Stimulated activated CD4-positive, alpha-beta T cell treated with anti-CD3 and anti-CD28 coated beads, Interleukin-15, amount 100 ng/mL, for 24 hours (primary cell): Measurements from ENCODE around the gene CCDC57.
"Not testable (repeated sequence)": the region's sequence is repeated elsewhere in the genome, so short reads cannot be mapped to it uniquely, and the experiment has no call there.

Source experiments
- DNase-seq: peaks from one replicate; pipeline ENCODE4 v3.0.0-alpha.2; 2020

Gene CCDC57

DNA sequence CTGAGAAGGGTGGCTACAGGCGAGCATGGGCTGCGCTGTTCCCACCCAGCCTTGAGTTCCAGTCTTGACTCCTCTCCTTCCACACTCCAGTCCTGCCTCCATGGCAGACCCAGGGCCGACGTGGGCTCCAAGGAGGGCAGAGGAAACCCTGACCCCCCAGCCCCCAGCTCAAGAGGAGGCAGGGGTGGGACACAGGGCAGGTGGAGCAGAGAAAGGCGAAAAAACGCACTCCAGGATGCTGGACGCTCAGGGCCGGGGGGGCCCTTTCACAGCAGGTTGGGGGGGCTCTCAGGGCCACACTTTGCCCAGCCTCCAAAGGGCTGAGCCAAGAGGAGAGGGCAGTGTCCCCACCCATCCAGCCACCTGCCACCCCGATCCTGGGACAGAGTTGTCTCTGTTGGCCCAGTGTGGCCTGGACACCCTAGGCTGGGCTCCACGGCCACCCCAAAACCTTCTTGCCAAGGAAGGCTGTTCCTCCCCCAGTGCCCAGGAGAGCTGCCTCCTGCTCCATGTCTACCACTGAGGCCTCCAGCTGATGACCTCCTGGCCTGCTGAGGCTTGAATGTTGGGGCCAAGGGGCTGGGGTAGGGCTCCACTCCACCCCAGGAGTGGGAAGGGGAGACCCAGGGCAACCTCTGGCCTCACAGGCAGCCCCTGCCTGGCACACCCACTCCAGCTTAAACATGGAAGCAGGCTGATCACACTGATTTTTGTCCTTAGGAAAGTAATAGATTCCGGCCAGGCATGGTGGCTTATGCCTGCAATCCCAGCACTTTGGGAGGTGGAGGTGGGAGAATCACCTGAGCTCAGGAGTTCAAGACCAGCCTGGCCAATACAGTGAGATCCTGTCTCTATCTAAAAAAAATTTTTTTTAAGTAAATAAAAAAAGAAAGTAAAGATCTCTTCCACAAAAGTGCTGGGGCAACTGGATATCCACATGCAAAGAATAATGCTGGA lies 7.4 kb upstream of the CCDC57 start:
- no peak for DNase-seq

DNA sequence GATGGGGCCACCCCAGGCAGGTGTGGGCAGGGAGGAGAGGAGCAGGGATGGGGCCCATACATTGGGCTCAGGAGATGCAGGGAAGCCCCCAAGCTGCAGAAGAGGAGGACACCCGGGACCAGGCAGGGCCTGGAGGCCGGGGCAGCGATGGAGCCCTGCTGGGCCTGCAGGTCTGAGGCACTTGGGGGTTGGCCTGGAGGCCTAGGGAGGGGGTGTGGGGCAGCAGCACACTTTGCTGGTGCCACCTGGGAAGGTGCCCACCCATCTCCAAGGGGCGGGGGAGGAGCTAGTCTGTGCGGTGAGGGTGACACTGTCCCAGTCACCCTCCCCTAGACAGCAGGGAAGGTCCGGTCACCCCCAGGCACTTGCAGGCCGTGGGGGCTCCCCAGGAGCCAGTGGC lies 6.4 kb upstream of the CCDC57 start:
- DNase-seq, result no peak

DNA sequence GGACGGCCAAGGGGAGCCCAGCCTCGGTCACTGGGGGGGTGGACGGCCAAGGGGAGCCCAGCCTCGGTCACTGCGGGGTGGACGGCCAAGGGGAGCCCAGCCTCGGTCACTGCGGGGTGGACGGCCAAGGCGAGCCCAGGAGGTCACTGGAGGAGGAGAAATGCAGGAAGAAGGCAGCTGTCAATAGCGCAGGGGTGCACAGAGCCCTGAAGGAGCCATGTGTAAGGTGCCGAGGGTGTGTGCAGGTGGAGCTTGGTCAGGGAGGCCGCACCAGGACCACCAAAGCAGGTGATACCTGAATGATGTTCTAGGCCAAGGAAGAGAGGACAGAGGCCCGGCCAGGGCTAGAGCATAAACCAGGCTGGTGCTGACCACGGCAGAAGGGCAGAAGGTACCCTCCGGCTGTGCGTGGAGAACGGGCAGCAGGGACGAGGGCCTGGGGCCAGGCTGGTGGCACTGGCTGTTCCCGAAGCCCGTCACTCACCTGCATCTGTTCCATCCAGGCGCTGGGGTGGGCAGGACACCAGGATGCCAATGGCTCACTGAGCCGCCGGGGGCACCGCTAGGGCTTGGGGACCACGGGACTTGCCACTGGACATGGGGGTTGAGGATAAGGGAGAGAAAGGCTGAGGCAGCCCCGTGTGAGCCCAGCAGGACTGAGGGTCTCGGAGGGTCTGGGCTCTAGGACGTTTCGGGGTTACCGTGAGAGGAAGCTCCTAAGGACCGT lies 5.9 kb upstream of the CCDC57 start:
- DNase-seq, result no peak

DNA sequence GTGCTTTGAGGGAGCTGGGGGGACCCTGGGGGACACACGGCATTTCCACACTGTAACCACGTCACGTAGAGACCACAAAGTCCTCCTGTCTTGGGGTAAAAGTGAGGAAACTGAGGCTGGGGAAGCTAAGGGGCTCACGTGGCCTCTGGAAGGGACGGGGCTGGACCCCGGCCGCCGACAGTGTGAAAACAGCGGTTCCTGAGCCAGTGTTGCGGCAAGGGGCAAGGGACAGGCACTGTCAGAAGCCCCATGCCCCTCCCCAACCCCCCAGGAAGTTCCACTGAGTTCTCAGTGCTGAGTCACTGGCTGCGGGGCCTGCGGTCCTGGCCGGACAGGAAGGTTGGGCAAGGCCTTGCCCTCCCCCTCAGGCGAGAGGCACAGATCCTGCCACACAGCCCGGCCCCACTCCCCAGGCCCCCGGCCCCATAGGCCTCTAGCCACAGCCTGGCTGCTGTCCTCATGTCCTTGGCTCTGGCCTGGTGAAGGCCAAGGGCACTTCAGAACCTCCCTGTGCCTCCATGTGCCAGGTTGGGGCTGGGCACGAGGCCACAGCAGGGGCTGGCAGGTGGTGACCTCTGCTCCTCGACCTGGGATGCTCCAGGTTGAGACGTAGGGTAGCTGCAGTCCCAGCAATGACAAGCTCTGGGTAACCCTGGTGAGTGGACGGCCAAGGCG lies 5.0 kb upstream of the CCDC57 start:
- DNase-seq, result no peak

DNA sequence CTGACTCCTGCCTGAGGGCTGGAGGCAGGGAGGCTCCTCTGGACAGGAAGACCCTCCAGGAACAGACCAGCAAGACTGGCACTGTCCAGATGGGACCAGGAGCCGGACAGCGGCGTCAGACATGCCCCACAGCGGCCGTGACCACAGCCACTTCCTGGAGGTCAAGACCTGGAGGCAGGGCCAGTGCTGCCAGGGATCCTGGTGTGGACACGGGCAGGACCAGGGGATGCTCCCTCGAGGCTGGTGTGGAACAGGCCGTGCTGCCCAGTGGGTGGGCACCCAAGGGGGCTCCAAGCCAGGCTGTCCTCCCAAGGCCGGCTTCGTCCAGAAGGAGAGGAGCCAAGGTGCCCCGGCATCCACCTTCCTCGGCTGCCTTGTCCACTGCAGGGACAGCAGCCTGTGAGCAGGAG lies 4.5 kb upstream of the CCDC57 start:
- DNase-seq, result no peak

DNA sequence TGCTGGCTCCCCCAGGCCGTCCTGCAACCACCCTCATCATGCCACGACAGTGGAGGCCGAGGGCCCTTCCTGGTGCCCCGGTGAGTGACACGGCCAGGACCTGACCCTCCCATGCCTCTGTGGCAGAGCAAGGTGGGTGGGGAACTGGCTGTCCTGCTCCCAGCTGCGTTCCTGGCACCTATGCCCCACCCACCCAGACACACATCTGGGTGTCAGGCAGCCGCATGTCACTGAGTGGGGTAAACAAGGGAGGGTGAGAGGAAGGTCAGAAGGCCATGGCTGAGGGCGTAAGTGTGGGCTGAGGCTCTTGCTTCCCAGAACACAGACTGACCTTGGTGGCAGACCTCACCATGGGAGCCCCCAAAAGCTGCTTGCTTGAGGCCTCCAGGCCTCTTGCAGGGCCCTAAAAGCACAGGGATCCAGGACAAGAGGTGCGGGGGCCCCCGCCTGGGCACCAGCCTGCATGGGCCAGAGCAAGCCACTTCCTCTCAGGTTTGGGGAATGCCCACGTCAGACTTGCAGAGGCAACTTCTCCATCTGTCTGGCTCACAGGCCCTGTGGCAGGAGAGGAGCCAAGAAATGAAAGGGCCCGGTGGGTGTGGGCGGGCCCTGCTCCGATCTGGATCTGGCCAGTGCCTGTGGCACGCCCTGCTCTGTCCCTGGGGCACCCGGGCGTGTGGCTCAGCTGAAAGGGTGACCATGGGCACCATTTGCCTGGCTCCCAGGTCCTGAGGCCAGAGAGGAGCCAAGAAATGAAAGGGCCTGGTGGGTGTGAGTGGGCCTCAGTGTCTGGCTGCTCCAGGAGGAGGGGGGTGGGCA lies 3.9 kb upstream of the CCDC57 start:
- peak; percentile 59 for DNase-seq

DNA sequence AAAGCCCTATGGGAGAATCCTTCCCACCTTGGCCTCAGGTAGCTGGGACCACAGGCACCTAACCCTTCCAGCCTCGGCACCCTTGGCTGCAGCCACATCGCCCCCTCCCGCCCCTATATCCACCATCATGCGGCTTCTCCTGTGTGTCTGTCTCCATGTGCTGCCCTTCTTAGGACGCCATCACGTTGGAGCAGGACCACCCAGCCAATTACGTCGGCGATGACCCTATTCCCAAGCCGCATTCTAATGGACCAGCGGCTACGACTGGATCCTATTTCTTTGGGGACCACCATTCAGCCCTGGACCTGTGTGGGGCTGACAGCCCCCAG lies 3.3 kb upstream of the CCDC57 start:
- DNase-seq, result no peak

DNA sequence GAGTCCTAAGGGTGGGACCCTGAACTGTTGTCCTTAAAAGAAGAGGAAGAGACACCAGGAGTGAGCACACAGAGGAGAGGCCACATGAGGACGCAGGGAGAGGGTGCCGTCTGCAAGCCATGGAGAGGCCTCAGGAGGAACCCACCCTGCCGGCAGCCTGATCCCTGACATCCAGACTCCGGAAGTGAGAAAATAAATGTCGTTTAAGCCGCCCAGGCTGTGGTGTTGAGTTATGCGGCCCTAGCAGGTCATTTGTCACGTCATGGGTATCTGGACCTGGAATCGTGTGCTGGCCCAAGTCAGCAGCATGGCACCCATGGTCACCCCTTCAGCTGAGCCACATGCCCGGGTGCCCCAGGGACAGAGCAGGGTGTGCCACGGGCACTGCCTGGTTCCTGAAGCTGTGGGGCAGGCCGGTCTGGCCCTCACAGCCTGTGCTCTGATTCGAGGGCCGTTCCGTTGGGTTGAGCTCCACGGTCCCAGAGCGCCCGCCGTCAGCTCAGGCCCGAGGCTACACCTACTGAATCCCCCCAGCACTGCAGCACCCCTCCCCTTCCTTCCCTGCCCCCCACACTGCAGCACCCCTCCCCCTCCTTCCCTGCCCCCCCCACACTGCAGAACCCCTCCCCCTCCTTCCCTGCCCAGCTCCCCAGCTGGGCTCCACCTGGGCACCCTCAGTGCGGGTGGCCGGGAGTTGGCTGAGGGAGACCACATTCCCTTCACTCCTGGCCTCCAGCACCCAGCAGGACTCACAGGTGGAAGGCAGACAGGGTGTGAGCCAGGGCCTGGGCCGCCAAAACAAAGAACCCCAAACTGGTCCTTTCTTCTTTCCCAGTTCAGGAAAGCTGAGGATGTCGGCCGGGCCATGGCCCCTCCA lies 2.7 kb upstream of the CCDC57 start:
- DNase-seq, result peak; percentile 20

DNA sequence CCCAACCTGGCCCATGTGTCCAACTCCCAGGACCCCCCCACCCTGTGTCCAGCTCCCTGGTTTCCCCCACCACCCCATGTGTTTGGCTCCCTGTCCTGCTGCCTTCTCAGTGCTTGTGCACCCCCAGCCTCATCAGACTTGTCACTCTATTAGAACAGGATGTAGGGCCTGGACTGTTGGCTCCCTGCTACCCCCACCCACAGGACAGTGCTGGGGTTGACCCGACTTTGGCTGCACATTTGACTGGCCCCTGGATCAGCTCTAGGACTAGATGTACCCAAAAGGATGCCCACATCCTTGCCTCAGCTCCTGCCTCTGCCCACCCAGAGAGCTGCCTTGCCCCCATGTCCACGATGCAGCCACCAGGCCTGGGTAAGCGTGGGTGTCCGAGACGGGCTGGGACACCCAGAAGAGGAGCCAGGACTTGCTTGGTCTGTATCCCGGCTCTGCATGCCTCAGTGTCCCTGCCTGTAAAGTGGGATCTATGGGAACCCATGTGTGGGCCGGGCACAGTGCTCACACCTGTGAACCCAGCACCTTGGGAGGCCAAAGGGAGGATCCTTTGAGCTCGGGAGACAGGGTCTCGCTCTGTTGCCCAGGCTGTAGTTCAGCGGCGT lies 1.5 kb upstream of the CCDC57 start:
- DNase-seq, result no peak

DNA sequence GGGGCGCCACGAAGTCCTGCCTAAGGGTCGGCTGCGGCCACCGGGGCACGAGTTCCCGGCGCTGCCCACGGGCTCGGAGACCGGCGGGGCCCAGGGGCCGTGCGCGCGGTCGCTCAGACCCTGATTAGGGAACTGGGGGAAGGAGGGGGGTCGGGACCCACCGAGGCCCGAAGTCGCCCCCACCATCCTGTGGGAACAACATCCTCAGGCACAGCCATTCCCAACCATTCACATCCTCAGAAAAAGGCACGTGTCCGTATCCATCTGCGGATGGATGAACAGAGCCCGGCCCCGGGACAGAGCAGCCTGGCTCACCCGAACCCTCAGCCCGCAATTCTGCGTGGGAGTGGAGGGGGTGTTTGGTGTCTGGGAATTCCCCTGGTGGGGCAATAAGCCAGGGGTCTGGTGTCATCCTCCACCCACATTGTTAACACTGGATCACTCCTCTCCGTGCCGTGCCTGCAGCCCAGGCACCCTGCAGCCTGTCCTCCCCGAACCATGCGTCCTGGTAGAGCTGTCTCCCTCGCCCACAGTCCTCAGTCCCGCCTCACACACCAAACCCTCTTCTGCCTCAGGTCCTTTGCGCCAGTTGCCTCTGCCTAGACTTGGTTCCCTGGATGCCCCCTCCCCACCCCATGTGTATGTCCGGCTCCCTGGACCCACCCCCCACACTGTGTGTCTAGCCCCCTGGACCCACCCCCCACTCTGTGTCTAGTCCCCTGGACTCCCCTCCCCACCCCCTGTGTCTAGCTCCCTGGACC lies 789 bp upstream of the CCDC57 start:
- DNase-seq, result peak; percentile 73

DNA sequence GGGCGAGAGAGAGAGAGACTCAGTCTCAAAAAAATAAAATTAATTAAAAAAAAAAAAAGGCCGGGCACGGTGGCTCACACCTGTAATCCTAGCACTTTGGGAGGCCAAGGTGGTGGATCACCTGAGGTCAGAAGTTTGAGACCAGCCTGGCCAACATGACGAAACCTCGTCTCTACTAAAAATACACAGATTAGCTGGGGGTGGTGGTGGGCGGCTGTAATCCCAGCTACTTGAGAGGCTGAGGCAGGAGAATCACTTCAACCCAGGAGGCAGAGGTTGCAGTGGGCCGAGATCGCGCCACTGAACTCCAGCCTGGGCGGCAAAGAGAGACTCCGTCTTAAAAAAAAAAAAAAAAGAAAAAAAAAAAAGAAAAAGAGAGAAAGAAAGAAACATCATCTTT lies 2.0 kb downstream of the CCDC57 start:
- not testable (repeated sequence) for DNase-seq

DNA sequence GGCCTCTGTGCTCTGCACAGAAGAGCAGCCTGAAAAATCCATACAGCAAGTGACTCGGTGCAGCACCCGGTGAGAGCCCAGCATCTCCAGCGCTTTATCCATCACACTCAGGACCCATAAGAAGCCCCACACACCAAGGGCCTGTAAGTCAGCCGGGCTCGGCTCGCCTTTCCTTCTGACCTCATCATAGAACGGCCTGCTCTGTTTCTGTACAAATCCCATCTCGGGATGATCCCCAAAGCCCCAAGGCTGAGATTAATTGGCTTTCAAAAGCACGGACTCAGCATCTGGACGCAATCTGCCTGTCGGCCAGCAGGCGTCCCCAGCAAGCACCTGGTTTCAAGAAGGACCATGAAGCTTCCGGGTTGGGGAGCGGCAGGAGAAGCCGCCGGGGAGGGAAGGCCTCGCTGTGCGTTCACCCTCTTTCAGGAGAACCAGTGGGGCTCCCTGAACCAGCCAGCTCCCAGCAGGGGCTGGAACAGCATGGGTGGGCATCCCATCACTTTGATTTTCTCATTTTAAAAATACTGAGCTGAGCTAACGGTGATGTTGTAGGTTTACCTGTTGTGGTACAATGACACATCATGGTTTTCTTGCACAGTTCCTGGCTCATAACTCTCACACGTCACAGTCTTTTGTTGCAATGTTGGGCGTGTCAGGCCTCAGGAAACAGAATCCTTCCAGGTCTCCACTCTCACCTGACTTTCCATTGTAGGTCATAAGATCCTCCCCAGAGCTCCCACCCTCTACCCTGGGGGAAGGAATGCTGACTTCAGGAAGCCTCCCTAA lies 6.7 kb downstream of the CCDC57 start:
- peak; percentile 87 for DNase-seq

DNA sequence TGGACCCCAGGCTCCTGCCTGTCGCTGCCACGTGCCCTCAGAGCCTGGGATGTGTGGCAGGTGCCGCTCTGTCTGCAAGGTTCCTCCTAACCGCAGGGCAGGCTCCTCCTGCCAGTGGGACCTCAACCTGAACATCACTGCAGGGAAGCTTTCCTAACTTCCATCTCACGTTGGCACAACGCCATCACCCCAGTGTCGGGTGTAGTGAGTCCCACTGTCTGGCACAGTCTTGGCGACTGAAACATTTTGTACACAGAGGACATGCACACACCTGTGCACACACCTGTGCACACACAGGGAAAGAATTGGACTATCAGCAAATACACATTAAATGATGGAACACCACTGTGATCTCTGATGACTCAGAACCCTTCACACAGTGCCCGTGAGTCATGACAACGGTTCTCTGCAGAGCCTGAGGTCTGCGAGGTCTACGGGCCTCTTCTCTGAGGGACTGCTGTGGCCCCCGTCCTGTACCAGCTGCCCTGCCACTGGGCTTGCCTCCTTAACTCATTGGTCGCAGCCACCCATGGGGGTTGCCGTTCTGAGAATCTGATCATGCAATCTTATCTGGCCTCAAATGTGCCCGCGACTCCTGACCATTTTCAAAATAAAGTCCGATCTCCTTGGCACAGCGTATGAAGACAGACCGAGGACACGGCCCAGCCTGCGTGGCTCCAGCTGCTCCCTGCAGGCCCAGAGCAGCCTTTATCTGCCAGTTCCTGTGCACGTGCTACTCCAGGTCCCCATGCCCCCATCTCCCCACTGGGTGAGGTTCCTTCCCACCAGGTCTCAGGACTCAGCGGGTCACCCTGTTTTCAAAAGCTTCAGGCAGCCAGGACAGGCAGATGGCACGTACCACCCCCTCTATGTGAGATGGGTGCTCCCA lies 7.6 kb downstream of the CCDC57 start:
- peak; percentile 73 for DNase-seq

DNA sequence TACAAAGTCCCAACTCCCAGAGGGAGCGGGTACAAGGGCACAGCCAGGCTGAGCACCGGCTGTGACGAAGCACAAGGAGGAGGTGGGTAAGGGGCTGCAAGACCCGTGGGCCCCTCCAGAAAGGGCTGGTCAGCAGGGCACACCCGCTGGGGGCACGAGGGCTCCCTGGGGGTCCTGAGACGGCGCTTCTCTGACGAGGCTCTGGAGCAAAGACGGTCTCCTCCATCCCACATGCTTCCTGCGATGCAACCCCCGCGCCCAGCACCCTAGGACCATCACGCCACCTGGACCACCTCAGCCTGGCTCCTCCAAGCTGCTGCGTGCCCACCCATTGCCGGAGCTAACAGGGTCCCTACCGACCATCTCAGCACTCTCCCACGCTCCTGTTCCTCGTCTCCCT lies 8.7 kb downstream of the CCDC57 start:
- no peak for DNase-seq

DNA sequence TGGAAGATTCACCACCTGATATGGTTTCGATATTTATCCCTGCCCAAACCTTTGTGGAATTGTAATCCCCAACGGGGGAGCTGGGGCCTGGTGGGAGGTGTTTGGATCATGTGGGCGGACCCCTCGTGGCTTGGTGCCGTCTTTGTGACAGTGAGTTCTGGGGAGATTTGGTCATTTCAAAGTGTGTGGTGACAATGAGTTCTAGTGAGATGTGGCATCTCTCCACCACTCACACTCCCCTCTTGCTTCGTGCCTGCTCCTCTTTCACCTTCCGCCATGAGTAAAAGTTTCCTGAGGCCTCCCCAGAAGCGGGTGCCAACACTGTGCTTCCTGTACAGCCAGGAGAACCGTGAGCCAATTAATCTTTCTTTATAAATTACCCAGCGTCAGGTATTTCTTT lies 9.7 kb downstream of the CCDC57 start:
- DNase-seq, result peak; percentile 72

DNA sequence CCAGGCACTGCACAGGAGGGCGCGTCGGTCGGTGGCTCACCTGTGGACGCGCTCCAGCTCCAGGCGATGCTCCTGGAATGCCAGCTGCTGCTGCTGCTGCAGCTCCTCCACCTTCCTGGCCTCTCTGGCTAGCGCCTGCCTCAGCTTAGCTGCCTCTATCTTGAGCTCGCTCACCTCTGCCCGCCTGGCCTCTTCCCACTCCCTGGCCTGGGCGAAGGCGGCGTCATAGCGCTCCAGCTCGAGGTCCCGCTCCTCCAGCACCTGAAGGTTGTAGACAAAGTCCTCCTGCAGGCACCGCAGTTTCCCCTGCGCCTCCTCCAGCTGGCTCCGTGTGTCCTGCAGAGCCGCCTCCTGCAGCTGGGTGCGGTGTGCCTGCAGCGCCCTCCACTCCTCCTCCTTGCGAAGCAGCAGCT lies 11.1 kb downstream of the CCDC57 start:
- DNase-seq, result peak; percentile 24

DNA sequence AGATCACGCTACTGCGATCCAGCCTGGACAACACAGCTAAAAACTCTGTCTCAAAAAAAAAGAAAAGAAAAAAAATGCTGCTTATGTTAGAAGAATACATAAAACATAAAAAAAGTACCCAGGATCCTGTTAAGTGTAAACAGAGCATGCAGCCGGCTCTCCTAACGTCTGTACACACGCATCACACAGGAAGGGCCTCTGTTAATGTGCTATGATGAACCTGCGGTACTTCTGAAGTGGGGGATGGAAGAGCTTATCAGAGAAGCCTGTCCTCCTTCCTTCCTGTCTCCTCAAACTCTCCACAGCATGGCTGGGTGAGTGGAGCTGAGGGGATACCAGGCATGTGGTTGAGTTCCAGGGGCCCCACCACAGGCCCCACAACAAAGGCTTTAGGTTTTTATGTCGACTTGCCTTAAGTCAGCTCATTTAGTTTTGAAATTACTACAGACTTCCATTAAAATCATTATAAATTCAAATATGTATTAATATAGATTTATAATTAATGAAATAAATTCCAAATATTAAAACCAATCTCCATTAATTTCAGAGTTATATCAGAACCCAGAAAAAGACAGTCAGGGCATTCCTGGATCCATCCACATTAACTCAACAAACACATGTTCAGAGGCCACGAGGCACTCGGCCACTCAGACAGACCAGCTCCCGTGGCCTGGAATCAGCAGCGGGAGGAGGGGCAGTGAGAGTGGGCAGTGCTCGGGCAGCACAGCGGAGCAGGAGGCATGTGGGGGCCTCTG lies 11.7 kb downstream of the CCDC57 start:
- DNase-seq, result peak; percentile 79

DNA sequence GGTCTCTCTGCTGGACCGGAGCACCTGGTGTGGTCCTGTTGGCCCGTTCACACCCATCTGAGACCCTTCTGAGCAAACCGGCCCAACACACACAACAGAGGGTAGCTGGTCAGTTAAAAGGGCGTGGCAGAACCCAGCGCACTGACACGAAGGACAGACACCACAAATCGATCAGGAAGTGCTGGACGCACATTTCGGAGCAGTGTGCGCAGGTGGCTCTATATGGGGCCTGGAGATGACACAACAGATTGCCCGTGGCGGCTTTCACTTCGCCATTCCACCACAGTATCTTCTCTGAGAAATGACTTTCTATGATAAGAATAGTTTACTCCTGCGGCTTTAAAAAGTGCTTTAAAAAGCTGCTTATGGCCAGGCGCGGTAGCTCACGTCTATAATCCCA lies 12.5 kb downstream of the CCDC57 start:
- DNase-seq, result no peak
